Hematopoietic multipotent progenitor cell treated with erythropoietin and hydrocortisone succinate and interleukin-3 and kit ligand, for 15 days (in vitro differentiated cells): ENCODE measurements around the gene PAGE1.
"Not testable (repeated sequence)": the region's sequence is repeated elsewhere in the genome, so short reads cannot be mapped to it uniquely, and the experiment has no call there.

Experiments
- DNase-seq: peaks from one replicate; pipeline ENCODE4 v3.0.0-alpha.2; 2015; ENCODE audit warnings: low spot score

The PAGE1 gene, protein sequence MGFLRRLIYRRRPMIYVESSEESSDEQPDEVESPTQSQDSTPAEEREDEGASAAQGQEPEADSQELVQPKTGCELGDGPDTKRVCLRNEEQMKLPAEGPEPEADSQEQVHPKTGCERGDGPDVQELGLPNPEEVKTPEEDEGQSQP

DNA sequence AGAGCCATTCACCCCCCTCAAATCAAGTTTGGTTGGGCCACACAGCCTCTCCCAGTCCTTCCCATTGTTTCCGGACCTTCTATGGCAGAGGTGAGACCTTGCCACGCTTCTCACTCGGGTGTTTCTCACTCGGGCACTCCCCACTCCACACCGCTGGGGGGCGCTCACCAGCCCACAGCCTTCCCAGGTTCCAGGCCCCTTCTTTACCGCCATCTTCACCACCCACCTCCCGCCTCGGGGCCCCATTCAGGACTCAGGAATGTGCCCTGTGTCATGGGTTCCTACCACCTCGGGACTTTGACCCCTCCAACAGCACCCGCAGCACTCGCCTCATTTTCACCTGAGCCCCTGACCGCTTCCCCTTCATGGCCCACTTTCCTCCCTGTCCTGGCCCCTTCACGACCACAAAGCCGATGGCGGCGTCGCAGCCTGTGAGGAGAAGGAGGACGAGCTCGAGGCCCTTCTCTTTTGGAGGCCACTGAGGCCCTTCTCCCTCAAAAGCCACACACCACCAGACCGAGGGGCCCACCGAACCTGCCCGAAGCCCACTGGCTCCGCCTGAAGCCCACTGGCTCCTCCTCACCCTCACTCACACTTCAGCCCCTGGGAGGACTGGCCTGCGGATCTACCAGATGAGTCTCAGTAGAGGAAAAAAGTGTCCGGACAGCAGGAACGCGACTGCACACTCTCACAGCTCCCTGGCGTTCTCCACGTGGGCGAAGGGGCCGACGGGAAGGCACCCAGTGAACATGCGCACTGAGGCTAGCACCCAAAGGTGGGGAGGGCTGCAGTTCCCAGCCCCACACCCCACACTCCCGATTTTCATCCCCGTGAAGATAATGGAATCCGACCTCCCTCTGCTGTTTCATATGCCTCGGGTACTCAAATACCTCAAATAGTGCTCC, at the start of gene PAGE1:
Gene PAGE1 (minus strand): TSS at position 709 of the 905 bp plus-strand sequence. CDS start 1,214 bp downstream, outside the sequence.
- DNase-seq = no peak

DNA sequence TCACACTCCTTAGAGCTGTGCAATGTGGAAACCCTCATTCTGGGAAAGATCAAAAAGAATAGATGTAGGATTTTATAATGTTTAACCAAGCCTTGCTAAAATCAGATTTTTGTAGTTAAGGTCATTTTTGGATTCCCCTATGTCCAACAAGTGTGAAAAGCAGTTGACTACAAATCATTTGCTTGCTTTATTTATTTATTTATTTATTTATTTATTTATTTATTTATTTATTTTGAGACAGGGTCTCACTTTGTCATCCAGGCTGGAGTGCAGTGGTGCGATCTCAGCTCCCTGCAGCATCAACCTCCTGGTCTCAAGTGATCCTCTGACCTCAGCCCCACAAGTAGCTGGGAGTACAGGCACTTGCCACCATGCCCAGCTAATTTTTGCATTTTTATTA, 45.7 kb upstream of the PAGE1 start:
- not testable (repeated sequence) for DNase-seq

DNA sequence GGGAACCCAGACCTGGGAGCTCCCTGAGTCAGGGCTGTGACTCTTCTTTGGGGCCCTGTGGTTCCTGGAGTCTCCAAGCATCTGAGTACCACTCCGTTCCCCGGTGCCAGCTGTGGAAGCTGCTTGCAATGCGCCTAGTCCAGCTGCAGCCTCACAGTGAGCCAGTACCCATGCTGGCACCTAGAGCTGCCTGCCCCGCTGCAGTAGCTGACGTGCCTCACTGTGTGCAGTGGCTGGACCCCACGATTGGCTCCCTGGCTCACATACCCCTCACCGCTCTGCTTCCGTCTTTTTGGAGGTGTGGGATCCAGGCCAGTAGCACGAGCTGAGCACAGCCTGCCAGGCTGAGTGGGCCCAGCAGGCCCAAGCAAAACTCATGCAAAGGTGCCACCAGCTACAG, 32.1 kb upstream of the PAGE1 start:
- DNase-seq = no peak

DNA sequence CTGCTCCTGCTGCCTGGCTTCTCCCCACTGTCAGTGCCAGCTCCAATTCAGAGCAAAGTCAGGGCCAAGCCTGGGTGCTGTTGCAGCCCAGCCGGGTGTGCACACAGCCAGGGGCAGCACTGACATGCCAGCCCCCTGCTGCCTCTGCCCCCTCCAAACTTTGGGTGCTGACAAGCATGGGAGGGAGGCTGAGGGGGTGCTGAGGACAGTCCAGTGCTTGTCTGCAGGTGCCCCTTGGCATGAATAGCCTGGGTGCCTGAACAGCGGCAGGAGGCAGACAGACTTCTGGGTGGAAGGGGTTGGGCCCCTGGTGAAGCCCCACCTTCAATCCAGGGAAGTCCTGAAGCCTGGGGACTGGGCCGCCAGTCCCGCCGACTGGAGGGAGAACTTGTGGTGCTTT, 31.2 kb upstream of the PAGE1 start:
- no peak for DNase-seq

DNA sequence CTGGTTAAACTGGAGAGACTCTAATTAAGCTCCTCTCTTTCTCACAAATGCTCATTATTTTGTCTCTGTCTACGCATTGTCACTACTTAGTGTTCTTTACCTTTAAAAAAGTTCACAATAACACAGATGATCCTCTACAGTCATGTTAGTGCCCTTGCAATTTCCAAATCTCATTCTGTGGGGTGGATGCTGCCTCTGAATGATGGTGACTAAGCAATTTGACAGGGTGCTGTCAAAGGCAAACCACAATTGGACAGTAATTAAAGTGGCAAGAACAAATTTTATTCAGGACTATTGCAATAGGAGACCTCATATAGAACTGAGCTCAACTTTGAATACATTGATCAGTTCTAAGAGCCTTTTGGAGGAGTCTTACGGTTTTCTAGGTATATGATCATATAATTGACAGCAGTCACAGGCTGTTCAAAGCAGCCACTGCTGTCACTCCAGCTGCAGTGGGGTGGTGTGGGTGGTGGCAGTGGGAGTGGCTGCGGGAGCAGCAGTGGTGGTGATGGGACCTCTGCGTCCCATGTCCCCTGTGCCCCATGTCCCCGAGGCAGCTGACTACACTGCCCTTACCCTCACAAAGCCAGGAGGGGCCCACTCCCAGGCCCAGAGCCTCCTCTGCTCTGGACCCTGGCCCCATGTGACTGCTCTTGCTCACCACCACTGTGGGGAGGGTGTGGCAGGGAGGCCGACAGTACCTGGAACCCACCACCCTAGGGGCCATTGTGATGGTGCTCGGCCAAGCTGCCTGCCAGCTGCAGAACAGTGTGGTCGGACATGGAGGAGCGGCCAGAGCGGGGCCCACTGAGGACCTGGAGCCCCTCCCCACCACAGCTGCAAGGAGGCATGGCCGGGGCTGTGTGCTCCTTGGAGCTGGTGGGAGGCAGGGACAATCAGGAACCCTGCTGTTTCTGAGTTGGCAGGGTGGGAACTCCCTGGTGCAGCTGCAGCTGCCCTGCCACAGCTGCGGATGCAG, 30.4 kb upstream of the PAGE1 start:
- no peak for DNase-seq

DNA sequence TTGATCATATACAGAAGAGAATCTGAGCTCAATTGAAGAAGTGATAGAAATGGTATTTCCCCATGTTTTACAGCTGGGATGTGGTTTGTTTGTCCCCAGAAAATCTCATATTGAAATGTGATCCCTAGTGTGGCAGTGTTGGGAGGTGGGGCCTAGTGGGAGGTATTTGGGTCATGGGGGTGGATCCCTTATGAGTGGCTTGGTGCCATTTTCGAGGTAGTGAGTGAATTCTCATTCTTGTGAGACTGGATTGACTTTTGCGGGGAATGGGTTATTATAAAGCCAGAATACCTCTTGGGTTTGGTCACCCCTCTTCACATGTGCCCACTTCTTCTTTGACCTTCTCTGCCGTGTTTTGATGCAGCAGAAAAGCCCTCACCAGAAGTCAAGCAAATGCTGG, 29.6 kb upstream of the PAGE1 start:
- DNase-seq = no peak

DNA sequence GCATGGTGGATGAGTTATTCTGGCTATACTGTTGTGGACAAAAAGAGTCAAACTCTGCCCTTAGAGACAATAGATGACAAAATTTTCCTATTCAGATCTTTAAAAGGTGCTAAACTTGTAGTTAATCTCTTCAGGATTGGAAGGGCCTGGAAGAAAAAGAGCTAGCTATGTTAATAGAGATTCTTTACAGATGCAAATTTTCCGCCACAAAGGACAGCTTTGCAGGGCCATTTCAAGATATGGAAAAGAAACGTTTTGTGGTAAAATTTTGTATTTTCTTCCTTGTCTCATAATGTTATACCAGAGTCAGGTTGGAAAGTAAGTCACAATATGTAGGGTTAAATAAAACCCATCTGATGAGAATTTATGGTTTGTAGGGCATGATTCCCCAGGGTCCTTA, 24.3 kb upstream of the PAGE1 start:
- not testable (repeated sequence) for DNase-seq

DNA sequence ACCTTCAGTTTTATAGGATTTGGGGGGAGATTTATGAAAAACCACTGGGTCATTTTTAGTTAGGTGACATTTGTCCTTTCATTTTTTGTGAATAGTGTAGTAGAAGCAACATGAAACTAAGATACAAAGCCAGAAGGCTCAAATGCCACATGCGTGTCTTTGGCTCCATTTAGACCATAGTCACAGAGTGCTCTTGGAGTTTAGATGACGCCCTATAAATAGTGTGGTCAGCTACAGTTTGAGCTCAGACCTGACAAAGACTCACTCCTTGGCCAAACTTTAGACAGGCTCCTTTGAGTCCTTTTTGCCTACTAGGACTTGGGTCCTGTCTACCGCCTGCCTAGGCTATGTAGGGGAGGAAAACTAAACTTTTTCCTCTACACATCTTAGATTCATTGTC, 16.8 kb upstream of the PAGE1 start:
- no peak for DNase-seq

DNA sequence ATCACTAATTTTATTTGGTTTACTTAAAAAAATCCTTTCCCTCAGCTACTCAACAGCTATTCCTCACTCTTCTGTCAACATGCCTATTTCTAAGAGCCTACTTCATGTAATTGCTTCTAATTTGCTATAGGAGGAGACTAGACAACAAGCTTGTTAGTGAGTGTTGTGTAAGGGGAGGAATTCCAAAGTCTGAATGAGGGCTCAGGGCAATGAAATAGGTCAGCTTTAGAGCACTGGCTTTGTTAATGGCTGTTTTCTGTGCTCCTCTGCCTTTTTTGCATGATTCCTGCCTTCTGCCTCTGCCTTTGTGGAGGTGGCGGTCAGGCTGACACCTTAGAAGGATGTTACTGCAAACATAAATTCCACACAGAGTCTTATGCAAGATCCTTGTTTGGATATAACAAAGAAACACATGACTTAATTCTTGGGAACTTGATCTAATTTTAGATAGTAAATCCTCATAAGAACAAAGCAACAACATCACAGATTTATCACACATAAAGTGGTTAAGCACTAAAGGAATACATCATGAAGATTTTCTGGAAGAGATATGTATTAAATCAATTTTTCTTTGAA, 15.0 kb upstream of the PAGE1 start:
- no peak for DNase-seq

DNA sequence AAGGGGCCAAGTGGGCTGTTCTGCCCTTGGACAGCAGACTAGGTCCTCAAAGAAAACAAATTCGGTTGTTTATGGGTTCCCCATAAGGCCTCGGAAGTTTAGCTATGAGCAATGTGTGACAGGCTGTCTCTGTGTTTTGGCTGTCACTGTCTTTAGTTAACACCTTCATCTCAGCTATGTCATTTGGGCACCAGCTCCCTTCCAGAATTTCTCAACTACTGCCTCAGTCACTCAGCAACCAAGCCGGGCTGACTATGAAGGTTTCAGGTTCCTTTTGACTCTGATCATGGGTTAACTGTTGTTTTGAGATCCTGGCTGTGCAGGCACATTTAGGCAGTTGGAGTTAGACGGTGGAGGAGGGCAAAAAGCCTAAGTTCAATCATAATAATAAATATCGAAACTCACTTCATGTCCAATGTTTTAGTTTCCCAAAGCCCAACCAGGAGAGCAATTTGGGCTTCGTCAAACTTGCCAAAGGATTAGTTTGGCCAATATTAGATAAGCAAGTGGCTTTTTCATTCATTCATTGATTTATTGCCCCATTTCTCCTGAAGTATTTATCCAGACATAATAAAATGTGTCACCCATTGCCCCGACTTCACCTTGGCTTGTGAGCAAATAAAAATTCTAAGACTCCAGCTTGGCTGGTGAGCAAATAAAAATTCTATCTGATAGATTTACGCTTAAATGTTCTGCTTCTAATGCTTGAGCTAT, 9.1 kb upstream of the PAGE1 start:
- DNase-seq = no peak

DNA sequence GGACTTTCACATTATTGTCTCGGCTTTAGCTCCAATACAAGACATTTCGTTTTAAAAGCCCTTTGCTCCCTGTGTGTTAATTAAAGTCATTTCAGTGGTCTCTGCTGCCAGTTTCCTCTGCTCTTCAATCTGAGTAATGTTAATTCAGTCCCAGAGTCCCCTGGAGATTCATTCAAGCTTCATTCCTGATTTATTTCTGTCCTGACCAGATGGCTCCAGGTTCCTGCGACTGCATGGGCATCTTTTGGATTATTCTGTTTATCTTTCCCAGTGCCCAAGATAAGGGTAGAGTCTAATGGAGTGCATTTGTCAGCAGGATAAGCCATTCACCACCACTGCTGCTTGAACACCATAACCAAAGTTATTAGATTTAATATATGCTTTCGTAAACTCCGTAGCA, 6.1 kb upstream of the PAGE1 start:
- no peak for DNase-seq

DNA sequence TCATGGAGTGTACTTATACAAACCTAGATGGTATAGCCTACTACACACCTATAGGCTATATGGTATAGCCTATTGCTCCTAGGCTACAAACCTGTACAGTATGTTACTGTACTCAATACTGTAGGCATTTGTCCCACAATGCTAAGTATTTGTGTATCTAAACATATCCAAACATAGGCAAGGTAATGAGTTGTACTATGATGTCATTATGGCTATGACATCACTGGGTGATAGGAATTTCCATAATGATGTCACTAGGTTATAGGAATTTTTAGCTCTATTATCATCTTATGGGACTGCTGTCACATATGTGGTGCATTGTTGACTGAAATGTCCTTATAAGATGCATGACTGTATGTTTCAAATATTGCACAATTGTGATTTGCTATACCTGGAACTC, 5.5 kb upstream of the PAGE1 start:
- DNase-seq = no peak

DNA sequence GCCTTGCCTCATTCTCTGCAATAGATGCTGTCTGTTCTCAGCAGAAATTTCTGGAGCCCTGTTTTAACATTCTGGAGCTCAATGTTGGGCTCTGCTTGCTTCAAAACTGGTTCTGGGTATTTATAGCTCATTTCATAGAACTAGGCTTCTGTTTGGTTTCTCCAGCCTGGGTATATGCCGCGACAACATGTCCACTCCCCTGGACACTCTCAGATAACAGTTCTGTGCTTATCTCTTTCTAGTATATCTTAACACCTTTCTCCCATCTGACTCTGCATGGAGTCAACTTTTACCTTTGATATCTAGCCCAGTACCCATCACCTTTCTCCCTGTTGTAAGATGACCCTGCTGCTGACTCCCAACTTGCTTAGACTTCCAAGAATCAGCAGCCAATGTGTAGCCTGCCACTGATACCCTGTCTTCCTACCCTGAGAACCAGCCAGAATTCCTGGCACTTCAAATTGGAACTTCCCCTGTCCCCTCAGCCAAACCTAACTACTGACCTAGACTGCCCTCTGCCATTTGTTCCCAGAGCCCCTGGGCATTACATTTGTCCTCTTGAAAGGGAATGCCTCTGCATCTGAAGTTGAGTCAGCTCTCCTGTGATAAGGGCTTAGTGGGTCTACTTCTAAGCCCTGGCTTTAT, 20.6 kb downstream of the PAGE1 start:
- no peak for DNase-seq

DNA sequence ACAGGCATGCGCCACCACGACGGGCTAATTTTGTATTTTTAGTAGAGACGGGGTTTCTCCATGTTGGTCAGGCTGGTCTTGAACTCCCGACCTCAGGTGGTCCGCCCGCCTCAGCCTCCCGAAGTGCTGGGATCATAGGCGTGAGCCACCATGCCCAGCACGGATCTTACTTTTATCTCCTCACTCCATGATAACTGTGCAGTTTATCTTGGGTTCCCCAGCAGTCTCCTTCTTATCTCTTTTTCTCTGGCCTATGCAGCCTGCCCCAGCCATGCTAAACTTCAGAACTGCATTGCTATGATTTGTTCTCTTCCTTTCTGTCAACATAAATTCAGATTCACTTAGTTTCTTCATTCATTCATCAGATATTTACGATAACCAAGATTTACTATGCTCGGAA, 22.4 kb downstream of the PAGE1 start:
- no peak for DNase-seq

DNA sequence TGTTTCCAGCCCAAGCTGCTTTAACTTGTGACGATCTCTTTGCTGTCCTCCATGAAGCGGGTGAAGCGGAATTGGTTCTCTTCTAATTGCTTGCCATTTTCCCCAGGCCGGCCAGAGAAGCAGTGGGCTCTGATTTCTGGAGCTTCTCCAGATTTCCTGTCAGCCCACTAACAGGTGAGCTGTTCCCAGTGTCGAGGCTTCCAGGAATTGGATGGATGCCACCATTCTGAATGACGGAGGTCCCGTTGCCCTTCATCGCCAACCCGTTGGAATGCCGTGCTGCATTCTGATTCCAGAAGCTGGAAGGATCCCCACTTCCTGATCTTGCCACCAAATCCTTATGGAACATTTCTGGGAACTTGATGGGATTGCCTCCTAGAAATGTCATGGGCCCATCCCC, 31.0 kb downstream of the PAGE1 start:
- no peak for DNase-seq

DNA sequence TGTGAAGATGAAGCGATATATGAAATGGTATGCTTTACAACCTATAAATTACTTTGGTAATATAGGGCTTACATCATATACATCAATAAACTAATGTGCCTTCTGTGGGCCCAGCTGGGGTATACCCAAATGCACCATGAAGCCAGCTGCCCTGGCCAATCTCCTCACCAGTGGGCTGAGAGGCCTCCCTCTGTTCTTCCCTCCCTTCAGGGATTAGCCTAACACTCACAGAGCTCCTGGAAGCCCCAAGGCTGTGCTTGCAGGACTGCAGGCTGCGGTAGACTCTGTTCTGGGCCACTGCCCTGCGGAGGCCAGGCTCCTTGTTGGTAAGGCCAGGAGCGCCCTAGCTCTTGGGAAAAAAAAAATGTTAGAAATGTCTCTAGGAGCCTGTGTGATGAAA, 33.9 kb downstream of the PAGE1 start:
- DNase-seq = no peak

DNA sequence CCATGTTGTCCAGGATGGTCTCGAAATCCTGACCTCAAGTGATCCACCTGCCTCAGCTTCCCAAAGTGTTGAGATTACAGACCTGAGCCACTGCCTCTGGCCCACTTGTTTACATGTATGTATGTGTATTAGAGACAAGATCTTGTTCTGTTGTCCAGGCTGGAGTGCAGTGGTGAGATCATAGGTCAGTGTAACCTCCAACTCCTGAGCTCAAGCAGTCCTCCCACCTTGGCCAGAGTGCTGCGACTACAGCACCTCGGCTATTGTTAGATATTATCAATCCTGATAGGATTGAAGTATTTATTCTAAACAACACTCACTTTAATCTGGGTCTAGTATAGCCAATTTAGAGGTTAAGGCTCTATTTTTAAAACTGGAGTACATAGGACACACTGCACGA, 36.0 kb downstream of the PAGE1 start:
- DNase-seq = no peak

DNA sequence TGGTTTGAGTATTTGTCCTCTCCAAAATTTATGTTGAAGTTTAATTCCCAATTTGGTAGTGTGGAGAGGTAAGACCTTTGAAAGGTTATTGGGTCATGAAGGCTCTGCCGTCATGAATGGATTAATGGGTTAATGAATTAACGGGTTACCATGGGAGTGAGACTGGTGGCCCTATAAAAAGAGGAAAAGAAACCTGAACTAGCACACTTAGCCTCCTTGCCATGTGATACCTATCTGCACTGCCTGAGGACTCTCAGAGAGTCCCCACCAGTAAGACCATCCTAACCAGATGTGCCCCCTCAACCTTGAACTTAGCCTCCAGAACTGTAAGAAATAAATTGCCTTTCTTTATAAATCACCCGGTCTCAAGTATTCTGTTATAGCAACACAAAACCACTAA, 39.3 kb downstream of the PAGE1 start:
- DNase-seq = no peak

DNA sequence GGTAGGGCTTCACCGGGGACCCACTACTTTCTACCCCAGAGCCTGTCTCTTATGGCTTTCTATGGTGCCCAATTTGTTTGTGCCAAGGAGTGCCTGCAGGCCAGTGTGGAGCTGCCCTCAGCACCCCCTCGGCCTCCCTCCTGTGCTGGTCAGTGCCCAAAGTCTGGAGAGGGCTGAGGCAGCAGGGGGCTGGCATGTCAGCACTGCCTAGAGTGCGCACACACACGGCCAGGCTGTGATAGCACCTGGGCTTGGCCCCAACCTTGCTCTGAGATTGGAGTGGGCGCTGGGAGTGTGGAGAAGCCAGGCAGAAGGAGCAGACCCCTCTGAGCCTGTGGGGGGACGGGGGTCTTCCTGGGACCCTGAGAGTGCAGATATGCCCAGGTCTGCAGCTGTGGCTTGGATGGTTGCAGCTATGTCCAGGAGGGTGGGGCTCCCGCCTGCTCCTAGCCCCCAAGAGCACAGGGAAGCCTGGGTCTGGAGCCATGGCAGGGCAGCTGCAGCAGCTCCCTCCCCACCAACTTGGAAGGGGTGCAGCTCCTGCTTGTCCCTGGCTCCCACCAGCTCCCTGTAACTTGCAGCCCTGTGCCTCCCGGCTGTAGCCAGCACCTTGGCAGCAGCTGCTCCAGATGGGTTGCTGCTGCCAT, 50.7 kb downstream of the PAGE1 start:
- DNase-seq = no peak
